Stimulated activated CD8-positive, alpha-beta memory T cell treated with anti-CD3 and anti-CD28 coated beads, Interleukin-12 subunit alpha, Interleukin-12 subunit beta, amount 100 ng/mL, for 4 hours (primary cell): Measurements from ENCODE around the gene TBC1D23.
"Not testable (repeated sequence)": the region's sequence is repeated elsewhere in the genome, so short reads cannot be mapped to it uniquely, and the experiment has no call there.

Source experiments
- DNase-seq: peaks from one replicate; pipeline ENCODE4 v3.0.0-alpha.2; 2020; ENCODE audit warnings: low read depth

The TBC1D23 gene

GRCh38 chr3:100257586-100257985 is 3.2 kb upstream of the TBC1D23 start:
- no peak for DNase-seq

GRCh38 chr3:100260081-100260684 is 609 bp upstream of the TBC1D23 start:
- no peak for DNase-seq

GRCh38 chr3:100261485-100261903 is 702 bp downstream of the TBC1D23 start:
- no peak for DNase-seq

- not testable (repeated sequence) for DNase-seq
These were observed 2.1 kb downstream of the TBC1D23 start for GRCh38 chr3:100262925-100263324.

- DNase-seq: no peak
These were observed 2.8 kb downstream of the TBC1D23 start for GRCh38 chr3:100263583-100263982.

DNA sequence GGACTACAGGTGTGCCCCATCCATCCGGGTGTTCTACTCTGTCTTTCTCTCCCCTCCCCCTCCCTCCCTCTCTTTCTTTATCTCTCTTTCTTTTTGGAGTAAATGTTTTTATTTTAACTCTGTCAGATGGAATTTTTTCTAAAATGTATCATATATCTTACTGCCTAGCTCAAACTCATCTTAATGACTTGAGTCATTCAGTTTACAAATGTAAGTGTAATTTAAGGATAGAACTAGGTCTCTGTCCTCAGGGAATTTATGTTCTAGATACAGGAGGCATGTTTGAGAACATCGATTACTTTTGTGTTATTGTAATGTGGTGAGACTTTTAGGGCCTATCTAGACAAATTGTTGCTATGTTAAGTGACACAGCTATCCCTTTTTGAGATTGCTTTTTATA is 3.5 kb downstream of the TBC1D23 start:
- DNase-seq: no peak

DNA sequence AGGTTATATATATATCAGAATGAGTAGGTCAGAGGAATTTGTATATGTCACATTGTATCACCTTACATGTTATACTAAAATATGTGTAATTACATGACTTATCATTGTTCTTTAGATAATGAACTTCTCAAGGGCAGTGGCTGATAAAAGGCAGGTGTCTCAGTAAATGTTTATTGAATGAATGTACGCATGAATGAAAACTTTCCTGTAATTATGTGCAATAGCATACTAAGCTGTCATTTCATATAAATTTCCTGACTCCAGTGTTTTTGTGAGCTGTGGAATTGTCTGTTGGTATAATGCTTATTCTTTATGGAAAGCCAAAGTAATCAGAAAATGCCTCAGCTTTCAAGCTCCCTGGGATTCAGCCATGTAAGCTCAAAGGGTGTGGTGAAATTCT is 4.2 kb downstream of the TBC1D23 start:
- no peak for DNase-seq

- DNase-seq: no peak
These were observed 5.7 kb downstream of the TBC1D23 start for GRCh38 chr3:100266531-100266930.

- DNase-seq: no peak
These were observed 7.4 kb downstream of the TBC1D23 start for GRCh38 chr3:100268156-100268555.

DNA sequence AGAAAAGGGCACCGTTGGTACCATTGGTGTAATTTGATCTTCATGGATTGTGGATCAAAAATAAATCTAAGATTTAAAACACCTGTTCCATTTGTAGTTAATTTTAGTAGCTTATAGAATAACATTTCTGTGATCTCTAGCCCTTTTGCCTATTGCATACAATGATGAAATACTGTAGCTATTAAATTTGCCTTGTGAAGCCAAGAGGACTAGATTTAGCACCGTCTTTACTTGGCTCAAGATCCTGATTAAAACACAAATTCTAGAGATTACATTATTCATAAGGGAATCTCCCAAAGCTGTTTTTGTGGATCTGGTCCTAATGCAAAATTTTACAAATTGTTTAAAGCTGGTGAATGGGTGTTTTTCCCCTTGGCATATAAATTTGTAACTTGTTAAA is 8.2 kb downstream of the TBC1D23 start:
- DNase-seq: no peak

DNA sequence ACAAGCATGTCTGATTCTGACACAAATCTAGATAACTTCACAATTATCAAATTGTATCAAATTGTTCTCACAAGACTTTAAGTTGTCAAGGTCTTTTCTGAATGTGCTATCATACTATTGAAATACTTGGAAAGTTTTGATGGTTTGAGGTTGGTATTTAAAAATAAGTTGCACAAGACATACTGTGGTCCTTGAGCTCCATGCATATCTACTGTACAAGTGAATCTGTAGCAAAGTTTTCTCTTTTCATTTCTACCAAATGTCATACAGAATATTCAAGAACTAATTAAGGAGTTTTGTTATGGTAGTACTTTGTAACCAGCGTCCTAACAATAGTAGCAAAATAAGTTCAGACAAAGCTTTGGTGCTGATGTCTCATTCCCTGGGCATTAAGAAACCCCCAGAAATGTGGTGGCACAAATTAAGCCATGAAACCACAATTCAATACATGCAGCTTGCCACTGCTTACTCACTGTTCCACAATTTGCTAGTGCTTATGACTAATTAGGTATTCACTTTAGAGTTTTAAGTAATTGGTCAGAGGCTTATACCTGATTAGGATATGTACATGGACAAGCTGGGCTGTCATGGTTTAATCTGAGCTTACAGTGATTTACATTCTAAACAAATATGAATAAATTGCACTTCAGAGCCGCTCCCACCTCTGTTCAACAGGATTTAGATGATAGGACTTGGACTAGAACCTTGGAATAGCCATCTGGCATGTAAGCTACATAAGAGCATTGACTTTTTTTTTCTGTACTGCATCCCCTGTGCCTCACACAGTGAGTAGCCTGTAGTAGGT is 8.8 kb downstream of the TBC1D23 start:
- DNase-seq: no peak

GRCh38 chr3:100270215-100270583 is 9.4 kb downstream of the TBC1D23 start:
- no peak for DNase-seq

DNA sequence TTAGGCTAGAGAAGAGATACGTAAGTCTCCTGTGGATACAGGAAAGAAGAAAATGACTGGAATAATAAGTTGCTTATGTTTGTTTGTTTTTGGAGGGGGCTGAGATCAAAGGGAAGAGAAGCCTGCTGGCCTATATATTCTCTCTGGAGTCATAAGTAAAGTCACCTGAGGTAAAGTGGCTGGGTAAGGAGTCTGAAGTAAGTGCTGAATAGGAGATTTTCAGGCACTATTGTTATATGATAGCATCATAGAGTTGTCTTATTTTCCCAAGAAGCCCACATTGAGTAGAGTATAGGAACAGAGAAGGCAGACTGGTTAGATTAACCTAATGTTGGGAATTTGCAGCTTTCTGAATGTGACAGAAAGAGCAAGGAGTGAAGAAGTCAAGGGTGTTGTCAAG is 10.7 kb downstream of the TBC1D23 start:
- DNase-seq: no peak

DNA sequence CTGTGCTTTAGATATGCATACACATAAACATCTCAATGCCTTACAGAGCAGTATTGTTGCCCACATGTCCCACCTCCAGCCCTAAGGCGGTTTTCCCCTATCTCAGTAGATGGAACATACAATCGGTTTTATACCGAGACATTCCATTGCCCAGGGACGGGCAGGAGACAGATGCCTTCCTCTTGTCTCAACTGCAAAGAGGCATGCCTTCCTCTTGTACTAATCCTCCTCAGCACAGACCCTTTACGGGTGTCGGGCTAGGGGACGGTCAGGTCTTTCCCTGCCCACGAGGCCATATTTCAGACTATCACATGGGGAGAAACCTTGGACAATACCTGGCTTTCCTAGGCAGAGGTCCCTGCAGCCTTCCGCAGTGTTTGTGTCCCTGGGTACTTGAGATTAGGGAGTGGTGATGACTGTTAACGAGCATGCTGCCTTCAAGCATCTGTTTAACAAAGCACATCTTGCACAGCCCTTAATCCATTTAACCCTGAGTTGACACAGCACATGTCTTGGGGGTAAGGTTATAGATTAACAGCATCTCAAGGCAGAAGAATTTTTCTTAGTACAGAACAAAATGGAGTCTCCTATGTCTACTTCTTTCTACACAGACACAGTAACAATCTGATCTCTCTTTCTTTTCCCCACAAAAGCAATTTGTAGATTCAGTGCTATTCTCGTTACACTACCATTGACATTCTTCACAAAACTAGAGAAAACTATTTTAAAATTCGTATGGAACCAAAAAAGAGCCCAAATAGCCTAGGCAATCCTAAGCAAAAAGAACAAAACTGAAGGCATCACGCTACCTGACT is 12.2 kb downstream of the TBC1D23 start:
- DNase-seq: not testable (repeated sequence)

GRCh38 chr3:100274361-100274760 is 13.6 kb downstream of the TBC1D23 start:
- DNase-seq: no peak

DNA sequence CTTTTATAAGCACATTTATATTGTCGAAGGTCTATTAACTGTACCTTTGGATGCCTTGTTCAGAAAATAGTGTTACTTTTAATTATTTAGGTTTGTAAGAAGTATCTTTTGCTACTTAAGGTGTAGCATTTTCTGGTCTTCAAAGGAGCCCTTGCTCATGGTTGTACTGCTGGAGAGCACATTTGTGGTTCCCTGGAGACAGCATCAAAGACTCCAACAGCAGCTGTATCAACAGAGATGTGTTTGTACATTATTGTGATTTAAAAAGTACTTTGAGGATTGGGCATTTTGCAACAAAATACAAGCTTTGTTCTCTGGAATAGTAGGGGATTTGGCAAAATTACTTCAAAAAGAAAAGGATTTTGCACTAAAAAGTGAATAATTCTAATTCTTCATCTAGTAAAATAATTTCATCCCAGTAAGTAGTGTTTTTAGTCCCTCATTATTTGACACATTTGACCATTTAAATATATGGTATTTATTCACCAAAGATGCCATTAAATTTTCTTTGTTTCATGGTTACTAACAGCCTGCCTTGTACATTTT is 16.5 kb downstream of the TBC1D23 start:
- no peak for DNase-seq

DNA sequence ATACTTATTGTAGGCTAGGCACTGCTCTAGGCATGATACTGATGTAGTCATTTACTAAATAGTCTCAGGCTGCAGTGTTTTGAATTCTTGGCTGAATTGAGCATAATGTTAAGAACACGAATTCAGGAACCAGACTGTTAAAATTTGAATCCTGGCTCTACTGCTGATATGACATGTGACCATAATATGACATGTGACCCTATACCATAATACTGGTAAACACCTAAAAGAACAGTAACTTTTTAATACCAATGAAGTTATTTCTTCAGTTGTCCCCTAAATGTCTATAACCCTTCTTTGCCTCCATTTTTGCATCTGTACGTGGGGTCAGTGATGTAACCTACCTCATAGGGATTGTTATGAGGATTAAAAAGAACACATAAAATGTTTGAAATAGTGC is 18.1 kb downstream of the TBC1D23 start:
- no peak for DNase-seq

DNA sequence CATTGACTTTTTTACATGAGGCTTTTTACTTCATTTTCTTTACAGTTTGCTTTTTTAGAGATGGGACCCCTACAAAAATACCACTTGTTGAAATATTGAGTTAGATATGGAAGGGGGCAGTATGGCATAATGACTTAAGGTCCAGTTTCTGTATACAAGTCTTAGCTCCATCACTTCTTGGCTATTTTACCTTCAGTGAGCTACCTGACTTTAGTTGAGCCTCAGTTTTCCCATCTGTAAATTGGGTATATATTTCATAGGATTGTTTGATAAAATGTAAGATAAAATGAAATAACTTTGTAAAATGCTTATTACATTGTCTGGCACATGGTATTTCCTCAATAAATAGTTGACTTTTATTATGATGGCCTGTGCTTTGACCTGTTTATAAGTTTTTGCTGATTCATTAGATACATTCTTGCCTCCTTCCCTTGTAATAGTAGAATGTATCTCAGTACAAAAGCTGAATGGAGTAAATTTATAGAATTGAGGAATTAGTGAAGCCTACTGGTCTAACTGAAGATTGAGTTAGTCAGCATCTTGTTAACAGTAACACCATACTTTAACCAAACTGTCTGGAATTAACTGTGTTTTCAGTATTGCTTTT is 27.6 kb downstream of the TBC1D23 start:
- no peak for DNase-seq

DNA sequence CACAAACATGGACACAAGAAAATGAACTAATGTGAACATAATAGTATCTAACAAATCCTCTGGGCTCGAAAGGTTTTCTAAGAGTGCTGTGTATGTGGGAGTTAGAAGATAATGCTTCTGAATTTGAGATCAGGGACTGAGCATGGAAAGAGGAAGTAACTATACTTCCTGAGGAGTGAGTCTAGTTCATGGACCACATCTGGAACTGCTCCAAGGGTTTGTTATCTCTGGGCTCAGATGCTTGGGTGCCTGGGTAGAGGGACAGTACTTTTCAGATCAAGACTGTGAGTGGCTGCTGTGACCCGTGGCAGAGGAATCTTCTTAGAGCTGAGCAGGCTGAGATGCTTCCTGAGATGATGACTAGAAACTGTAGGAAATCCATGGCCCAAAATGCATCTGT is 28.5 kb downstream of the TBC1D23 start:
- no peak for DNase-seq

DNA sequence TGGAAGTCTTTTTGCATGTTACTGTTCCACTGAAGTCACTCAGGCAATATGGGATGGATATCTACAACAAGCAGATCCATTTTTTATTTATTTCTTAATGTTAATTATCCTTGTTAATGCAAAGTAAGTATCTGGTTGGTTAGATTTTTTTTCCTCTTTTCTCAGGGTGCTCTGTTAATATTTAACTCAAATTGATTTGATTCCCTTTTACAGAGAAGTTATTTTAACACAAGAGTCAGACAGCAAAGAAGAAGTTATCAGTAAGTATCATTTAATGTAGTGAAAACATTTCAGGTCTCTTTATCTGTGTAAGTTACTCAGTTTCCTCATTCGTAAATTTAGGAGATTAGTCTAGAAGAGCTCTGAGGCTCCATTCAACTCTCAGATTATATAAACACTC is 34.3 kb downstream of the TBC1D23 start:
- DNase-seq: no peak

DNA sequence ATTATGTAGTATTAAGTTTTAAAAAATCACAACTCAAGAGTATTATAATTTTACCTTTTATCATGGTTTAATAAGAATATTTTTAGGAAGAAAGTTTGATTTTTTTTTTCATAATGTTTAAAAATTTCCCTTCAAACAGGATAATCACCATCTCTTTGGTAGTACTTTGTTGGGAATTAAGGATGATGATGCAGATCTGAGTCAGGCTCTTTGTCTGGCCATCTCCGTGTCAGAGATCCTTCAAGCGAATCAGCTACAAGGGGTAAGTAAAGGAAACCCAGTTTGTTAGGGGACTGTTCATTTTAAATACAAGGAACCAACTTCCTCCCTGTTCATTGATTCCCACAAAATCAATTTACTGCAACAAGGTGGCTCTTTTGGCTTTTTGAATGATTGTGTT is 37.0 kb downstream of the TBC1D23 start:
- DNase-seq: no peak

DNA sequence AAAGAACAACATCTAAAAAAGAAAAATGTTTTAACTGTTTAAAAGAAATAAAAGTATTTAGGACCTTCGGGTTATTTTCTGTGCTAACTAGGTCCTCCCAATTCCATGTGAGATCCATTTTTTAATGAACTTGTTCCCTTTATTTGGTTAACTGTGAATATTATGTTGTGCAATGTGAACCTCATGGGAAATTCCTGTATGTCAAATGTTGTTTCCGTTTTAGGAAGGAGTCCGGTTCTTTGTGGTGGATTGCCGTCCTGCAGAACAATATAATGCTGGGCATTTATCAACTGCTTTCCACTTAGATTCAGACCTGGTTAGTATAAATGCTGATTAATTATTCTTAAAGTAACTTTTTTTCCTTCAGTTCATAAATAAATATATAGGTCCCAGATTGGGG is 38.2 kb downstream of the TBC1D23 start:
- no peak for DNase-seq
